Measurements from ENCODE around the gene SLC38A9. TPM values are rescaled to one million over a fixed set of nuclear protein-coding genes. Genes with fewer than 3 reads are reported as not detected.

Gene SLC38A9
- total RNA-seq, 4 donors from 2014 or later: 8.5 to 21.3 (median 16.7) TPM

DNA sequence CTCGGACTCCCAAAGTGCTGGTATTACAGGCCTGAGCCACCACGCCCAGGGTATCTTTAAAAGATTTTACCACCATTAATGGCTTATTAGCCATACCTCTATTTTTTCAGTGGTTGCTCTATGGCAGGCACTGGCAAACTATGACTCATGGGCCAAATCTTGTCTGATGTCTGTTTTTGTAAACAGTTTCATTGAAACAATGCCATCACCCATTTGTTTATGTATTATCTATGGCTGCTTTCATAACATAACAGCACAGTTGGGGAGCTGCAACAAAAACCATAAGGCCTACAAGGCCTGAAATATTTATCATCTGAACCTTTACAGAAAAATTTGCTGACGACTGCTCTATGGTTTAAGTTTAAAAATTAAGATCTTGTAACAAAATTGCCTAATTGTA lies 66.8 kb downstream of the SLC38A9 start:
- TF ChIP-seq POLR2A (IDR thresholded peaks at IDR 0.05): no peak
- TF ChIP-seq, protein P1, sequence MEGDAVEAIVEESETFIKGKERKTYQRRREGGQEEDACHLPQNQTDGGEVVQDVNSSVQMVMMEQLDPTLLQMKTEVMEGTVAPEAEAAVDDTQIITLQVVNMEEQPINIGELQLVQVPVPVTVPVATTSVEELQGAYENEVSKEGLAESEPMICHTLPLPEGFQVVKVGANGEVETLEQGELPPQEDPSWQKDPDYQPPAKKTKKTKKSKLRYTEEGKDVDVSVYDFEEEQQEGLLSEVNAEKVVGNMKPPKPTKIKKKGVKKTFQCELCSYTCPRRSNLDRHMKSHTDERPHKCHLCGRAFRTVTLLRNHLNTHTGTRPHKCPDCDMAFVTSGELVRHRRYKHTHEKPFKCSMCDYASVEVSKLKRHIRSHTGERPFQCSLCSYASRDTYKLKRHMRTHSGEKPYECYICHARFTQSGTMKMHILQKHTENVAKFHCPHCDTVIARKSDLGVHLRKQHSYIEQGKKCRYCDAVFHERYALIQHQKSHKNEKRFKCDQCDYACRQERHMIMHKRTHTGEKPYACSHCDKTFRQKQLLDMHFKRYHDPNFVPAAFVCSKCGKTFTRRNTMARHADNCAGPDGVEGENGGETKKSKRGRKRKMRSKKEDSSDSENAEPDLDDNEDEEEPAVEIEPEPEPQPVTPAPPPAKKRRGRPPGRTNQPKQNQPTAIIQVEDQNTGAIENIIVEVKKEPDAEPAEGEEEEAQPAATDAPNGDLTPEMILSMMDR (IDR thresholded peaks at IDR 0.05): no peak
- intact Hi-C loops (cut with DNase I; ENCODE audit: low total_unique reads): no loop called here
- no peak overlapping the region for H3K4me3 ChIP-seq (ENCODE audit: low read depth, poor library complexity, severe bottlenecking)
- WGBS, 2 donors: 82 to 86% methylated on average over 3 of the region's 3 CpGs
- no peak for DNase-seq (ENCODE audit: low spot score in 2 of 2)

DNA sequence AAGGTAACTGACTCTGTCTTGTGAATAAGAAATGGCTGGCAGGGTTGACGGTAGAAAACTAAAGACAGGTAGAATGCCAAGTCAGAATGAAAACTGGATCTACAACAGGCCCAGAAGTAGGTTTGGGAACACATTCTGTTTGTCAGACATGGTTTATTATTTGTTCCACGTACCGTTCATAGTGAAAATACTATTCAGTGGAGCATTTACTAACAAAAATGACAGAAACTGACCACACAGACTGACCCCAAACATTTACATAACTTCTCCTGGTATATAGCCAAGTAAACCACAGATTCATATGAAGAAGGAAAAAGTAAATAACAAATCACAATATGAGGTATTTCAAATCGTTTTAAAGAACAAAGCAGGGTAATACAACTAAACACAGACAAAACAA lies 73.7 kb downstream of the SLC38A9 start:
- TF ChIP-seq, protein P1 (IDR thresholded peaks at IDR 0.05): no peak
- no peak for TF ChIP-seq POLR2A (IDR thresholded peaks at IDR 0.05)
- DNase-seq (ENCODE audit: low spot score in 2 of 2): no peak
- intact Hi-C loops (cut with DNase I; ENCODE audit: low total_unique reads): no loop called here
- H3K4me3 ChIP-seq (ENCODE audit: low read depth, poor library complexity, severe bottlenecking): no peak overlapping the region
- WGBS, 2 donors: 71 to 73% methylated on average over 4 of the region's 4 CpGs

DNA sequence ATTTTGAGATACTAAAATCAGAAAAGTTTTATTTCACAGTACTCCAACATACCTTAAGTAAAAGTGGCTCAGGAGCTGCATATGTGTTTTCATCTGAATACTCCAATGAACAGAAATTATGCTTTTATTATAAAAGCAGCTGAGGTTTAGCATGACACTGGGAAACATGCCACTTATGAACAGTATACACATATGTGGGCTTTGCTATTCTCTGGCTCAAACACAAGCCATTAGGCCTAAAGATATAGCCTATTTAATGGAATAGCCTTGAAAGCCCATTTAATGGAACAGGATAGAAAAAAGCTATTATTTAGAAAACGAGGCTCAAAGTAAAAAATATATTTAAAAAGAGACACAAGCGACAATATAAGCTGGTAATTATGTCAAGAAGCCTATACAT lies 74.1 kb downstream of the SLC38A9 start:
- H3K4me3 ChIP-seq (ENCODE audit: low read depth, poor library complexity, severe bottlenecking): no peak overlapping the region
- TF ChIP-seq, protein P1 (IDR thresholded peaks at IDR 0.05): no peak
- TF ChIP-seq POLR2A (IDR thresholded peaks at IDR 0.05): no peak

DNA sequence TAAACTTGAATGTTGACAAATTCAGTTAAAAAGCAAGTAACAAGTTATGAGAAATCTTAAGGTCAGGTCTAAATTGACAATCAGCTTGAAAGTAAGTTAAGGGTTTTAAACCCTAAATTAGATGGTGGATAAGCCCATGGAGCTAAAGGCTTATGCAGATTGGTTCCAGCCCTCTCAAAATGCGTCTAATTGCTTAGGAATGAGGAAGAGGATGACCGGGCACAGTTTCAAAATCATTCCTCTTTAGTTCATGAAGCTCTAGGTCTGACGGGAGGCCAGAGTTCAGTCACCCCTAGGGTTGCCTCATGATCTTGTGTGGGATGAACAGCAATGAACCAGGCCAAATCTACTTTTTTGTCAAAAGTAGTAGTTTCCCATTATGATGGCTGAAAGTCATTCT lies 75.4 kb downstream of the SLC38A9 start:
- TF ChIP-seq POLR2A (IDR thresholded peaks at IDR 0.05): no peak
- TF ChIP-seq, protein P1 (IDR thresholded peaks at IDR 0.05): no peak
- intact Hi-C loops (cut with DNase I; ENCODE audit: low total_unique reads): no loop called here
- no peak for DNase-seq (ENCODE audit: low spot score in 2 of 2)
- H3K4me3 ChIP-seq (ENCODE audit: low read depth, poor library complexity, severe bottlenecking): no peak overlapping the region
- 45 to 52% methylated on average over 3 of the region's 3 CpGs for WGBS, 2 donors

More for the DNA sequence above, 74.1 kb downstream of the SLC38A9 start:
- intact Hi-C loops (cut with DNase I; ENCODE audit: low total_unique reads): no loop called here
- WGBS, 2 donors: 87 to 91% methylated on average over 2 of the region's 2 CpGs
- no peak for DNase-seq (ENCODE audit: low spot score in 2 of 2)

DNA sequence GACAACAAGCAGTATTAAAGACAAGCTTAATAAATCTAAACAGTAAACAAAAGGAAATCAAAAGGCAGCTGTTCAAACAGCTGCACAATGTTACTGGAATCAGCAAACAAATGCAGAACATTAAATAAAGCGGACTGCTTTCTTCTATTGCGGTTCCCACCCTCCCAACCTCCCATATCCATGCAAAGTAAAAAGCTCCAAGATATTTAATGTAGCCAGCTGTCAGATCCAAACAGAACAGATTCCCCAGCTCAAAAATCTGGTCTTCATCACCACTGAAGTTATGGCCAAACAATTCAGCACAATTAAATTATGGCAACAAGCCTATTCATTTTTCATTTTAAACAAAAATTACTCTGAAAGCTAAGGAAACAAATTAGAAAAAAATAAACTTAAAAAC lies 75.9 kb downstream of the SLC38A9 start:
- no peak overlapping the region for H3K4me3 ChIP-seq (ENCODE audit: low read depth, poor library complexity, severe bottlenecking)
- TF ChIP-seq POLR2A (IDR thresholded peaks at IDR 0.05): no peak
- TF ChIP-seq, protein P1 (IDR thresholded peaks at IDR 0.05): no peak
- intact Hi-C loops (cut with DNase I; ENCODE audit: low total_unique reads): no loop called here
- WGBS, 2 donors: 51 to 53% methylated on average over 2 of the region's 2 CpGs
- DNase-seq (ENCODE audit: low spot score in 2 of 2): no peak

DNA sequence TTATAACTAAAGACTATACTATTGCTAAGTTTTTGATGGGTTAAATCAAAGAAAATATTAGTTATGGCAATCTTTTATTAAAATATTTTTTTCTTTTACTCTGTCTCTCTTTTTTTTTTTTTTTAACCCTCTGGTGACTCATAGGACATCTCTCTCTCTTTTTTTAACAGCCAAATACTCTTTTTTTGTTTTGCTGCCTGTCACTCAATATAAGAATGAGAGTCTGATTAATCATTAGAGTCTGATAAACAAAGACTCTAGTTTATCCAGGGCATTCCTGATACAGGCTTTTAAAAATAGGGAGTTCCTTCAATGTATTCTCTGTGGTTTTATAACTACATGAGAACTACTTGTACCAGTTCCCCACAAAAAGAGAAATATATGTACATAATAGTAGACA lies 77.3 kb downstream of the SLC38A9 start:
- TF ChIP-seq, protein P1 (IDR thresholded peaks at IDR 0.05): no peak
- intact Hi-C loops (cut with DNase I; ENCODE audit: low total_unique reads): no loop called here
- no peak overlapping the region for H3K4me3 ChIP-seq (ENCODE audit: low read depth, poor library complexity, severe bottlenecking)
- no peak for DNase-seq (ENCODE audit: low spot score in 2 of 2)

Measured in lower leg skin (tissue), 4 donors.